IMR-90 (cell line): ENCODE measurements around the gene DIPK1A. TPM values are rescaled to one million over a fixed set of nuclear protein-coding genes. Genes with fewer than 3 reads are reported as not detected.

Experiments used
- ATAC-seq: fragments of 200-7000 bp; cut with Tn5 transposase; 2 replicates; pipeline ENCODE4 v1.9.1; 2020; ENCODE audit warnings: low read depth, mild to moderate bottlenecking, moderate library complexity
- BruUV-seq: library from RNA; stranded (reverse); fragments of 400-500 nt; replicated peaks from 2 replicates; lab custom pipeline; 2021; lab: Mats Ljungman, UMichigan
- CTCF ChIA-PET: fragments of 300-600 bp; formaldehyde crosslinking; extraction: SDS; loops from one replicate; lab custom pipeline; 2021; ENCODE audit warnings: antibody characterized with exemption; lab: Yijun Ruan, JAX
- POLR2A ChIA-PET: fragments of 300-600 bp; sonication (Branson Sonifier 250); formaldehyde crosslinking; loops from one replicate; lab custom pipeline; 2022; ENCODE audit warnings: antibody characterized with exemption; ENCODE audit not compliant: unreplicated experiment; lab: Charles Lee
- DNase-seq: peaks from one replicate; pipeline ENCODE4 v3.0.0; 2013
- H2AFZ ChIP-seq: replicated peaks from 2 replicates; pipeline ENCODE3; 2013; ENCODE audit warnings: low read length, mild to moderate bottlenecking; ENCODE audit not compliant: poor library complexity
- H2AK5ac ChIP-seq: 2 replicates; pipeline ENCODE4 v1.6.1; 2013; ENCODE audit warnings: low read depth, low read length, inconsistent platforms
- H2AK9ac ChIP-seq: replicated peaks from 2 replicates; pipeline ENCODE3; 2013; ENCODE audit warnings: mild to moderate bottlenecking, low read depth, low read length, moderate library complexity; ENCODE audit not compliant: poor library complexity
- H2BK120ac ChIP-seq: 2 replicates; pipeline ENCODE4 v1.6.1; 2013; ENCODE audit warnings: low read depth, low read length, inconsistent platforms
- H2BK15ac ChIP-seq: 3 replicates; pipeline ENCODE4 v1.6.1; 2013; ENCODE audit warnings: low read depth, low read length, inconsistent platforms
- H2BK20ac ChIP-seq: 2 replicates; pipeline ENCODE4 v1.6.1; 2013; ENCODE audit warnings: low read depth, mild to moderate bottlenecking, inconsistent platforms, low read length, moderate library complexity
- H2BK5ac ChIP-seq: 2 replicates; pipeline ENCODE4 v1.6.1; 2013; ENCODE audit warnings: mild to moderate bottlenecking, low read depth, low read length, inconsistent platforms; ENCODE audit not compliant: poor library complexity, severe bottlenecking
- H3K14ac ChIP-seq: replicated peaks from 2 replicates; pipeline ENCODE4 v1.6.1; 2013; ENCODE audit warnings: low read depth, low read length, inconsistent platforms
- H3K18ac ChIP-seq: 2 replicates; pipeline ENCODE4 v1.6.1; 2013; ENCODE audit warnings: low read depth, low read length, control low read depth
- H3K23ac ChIP-seq: 2 replicates; pipeline ENCODE4 v1.6.1; 2013; ENCODE audit warnings: low read depth, low read length, inconsistent platforms
- H3K27ac ChIP-seq: 2 replicates; pipeline ENCODE4 v1.5.1; 2013; ENCODE audit warnings: mild to moderate bottlenecking, control low read depth, low read length; ENCODE audit not compliant: insufficient read depth
- H3K27me3 ChIP-seq: 2 replicates; pipeline ENCODE4 v1.6.1; 2013; ENCODE audit warnings: low read length; ENCODE audit not compliant: control insufficient read depth, insufficient read depth
- H3K36me3 ChIP-seq: 2 replicates; pipeline ENCODE4 v1.6.1; 2013; ENCODE audit warnings: low read length, mixed read lengths; ENCODE audit not compliant: control insufficient read depth, insufficient read depth
- H3K4ac ChIP-seq: 2 replicates; pipeline ENCODE4 v1.6.1; 2013; ENCODE audit warnings: low read depth, low read length, inconsistent platforms
- H3K4me1 ChIP-seq: 2 replicates; pipeline ENCODE4 v1.6.1; 2013; ENCODE audit warnings: low read length, mixed read lengths; ENCODE audit not compliant: control insufficient read depth, insufficient read depth
- H3K4me2 ChIP-seq: 2 replicates; pipeline ENCODE4 v1.6.1; 2013; ENCODE audit warnings: low read depth, mild to moderate bottlenecking, control low read depth, low read length, moderate library complexity
- H3K4me3 ChIP-seq: 2 replicates; pipeline ENCODE4 v1.5.1; 2013; ENCODE audit warnings: low read depth, mild to moderate bottlenecking, control low read depth, low read length, moderate library complexity; ENCODE audit not compliant: insufficient read depth
- H3K56ac ChIP-seq: 2 replicates; pipeline ENCODE4 v1.6.1; 2013; ENCODE audit warnings: low read length, inconsistent platforms; ENCODE audit not compliant: insufficient read depth; ENCODE audit errors: extremely low read depth
- H3K79me1 ChIP-seq, 2 experiments: 2 replicates each; pipeline ENCODE4 v1.6.1; 2013; ENCODE audit warnings: low read length in 2 of 2, inconsistent platforms in 1 of 2, low read depth in 1 of 2
- H3K9ac ChIP-seq: 2 replicates; pipeline ENCODE4 v1.6.1; 2013; ENCODE audit warnings: low read depth, low read length, control low read depth
- H3K9me1 ChIP-seq: 2 replicates; pipeline ENCODE4 v1.6.1; 2013; ENCODE audit warnings: low read length, inconsistent platforms; ENCODE audit not compliant: insufficient read depth
- H3K9me3 ChIP-seq: 2 replicates; pipeline ENCODE4 v1.6.1; 2013; ENCODE audit warnings: low read length; ENCODE audit not compliant: control insufficient read depth, insufficient read depth
- H4K20me1 ChIP-seq: 2 replicates; pipeline ENCODE4 v1.6.1; 2013; ENCODE audit warnings: low read length, inconsistent platforms; ENCODE audit not compliant: insufficient read depth
- H4K5ac ChIP-seq: 2 replicates; pipeline ENCODE4 v1.6.1; 2013; ENCODE audit warnings: mild to moderate bottlenecking, low read depth, low read length, control low read depth
- H4K8ac ChIP-seq, 2 experiments: 2 replicates each; pipeline ENCODE4 v1.6.1; 2013; ENCODE audit warnings: low read depth in 2 of 2, low read length in 2 of 2, control low read depth in 1 of 2, inconsistent platforms in 1 of 2
- H4K91ac ChIP-seq: 2 replicates; pipeline ENCODE4 v1.6.1; 2013; ENCODE audit warnings: low read depth, low read length, inconsistent platforms; ENCODE audit not compliant: insufficient read depth
- MAFK ChIP-seq: IDR thresholded peaks from 2 replicates; pipeline ENCODE4 v1.6.1; 2012; ENCODE audit warnings: low read depth, low read length, improper control_type of control experiment
- MAZ ChIP-seq: IDR thresholded peaks from 2 replicates; pipeline ENCODE4 v1.6.1; 2012; ENCODE audit warnings: low read depth, mild to moderate bottlenecking, low read length, improper control_type of control experiment, moderate library complexity, borderline replicate concordance
- MXI1 ChIP-seq: IDR thresholded peaks from 2 replicates; pipeline ENCODE4 v1.6.1; 2012; ENCODE audit warnings: low read depth, mild to moderate bottlenecking, low read length, moderate library complexity, borderline replicate concordance
- WGBS, 2 experiments: methylation state at CpG; one replicate each; pipeline versions ENCODE4 v1.1.5 to v1.1.7; 2013; ENCODE audit warnings: missing lambda C conversion rate in 2 of 2; ENCODE audit not compliant: insufficient read length in 1 of 2; ENCODE audit errors: extremely low coverage in 2 of 2; 5-methylcytosine and 5-hydroxymethylcytosine counted together
- dilution Hi-C: fragments of 300-500 bp; cut with HindIII; formaldehyde crosslinking; loops from one replicate; pipeline ENCODE4 v1.14.3; 2018; ENCODE audit warnings: low sequenced_read_pairs; ENCODE audit not compliant: unreplicated experiment
- in situ Hi-C: fragments of 300-500 bp; cut with MboI; formaldehyde crosslinking; loops from 3 replicates; pipeline ENCODE4 v1.14.3; 2019; ENCODE audit warnings: low sequenced_read_pairs, inconsistent platforms, mixed read lengths
- intact Hi-C: fragments of 100-400 bp; cut with micrococcal nuclease; formaldehyde crosslinking; loops from 2 replicates; pipeline ENCODE4 v1.10.0; 2022
- polyA plus RNA-seq, 3 experiments: library from polyadenylated mRNA; depleted of rRNA; stranded (reverse); fragments of >200 nt; gene quantifications; 2 replicates each; pipeline ENCODE4 v1.2.3, GENCODE V29; 2012; ENCODE audit warnings: low replicate concordance in 1 of 3
- total RNA-seq: library from RNA; depleted of rRNA; stranded (reverse); fragments of >200 nt; gene quantifications from 2 replicates; pipeline ENCODE4 v1.2.3, GENCODE V29; 2012
- TF ChIP-seq, protein P1 (sequence below): conservative IDR thresholded peaks from 2 replicates; pipeline ENCODE4 v1.5.1; 2012; ENCODE audit warnings: mild to moderate bottlenecking, low read depth, low read length, improper control_type of control experiment

The DIPK1A gene
- total and polyA plus RNA-seq, 2 of the 4 experiments (the other 2 are of a cell fraction) = 4.7 to 5.7 TPM

DNA sequence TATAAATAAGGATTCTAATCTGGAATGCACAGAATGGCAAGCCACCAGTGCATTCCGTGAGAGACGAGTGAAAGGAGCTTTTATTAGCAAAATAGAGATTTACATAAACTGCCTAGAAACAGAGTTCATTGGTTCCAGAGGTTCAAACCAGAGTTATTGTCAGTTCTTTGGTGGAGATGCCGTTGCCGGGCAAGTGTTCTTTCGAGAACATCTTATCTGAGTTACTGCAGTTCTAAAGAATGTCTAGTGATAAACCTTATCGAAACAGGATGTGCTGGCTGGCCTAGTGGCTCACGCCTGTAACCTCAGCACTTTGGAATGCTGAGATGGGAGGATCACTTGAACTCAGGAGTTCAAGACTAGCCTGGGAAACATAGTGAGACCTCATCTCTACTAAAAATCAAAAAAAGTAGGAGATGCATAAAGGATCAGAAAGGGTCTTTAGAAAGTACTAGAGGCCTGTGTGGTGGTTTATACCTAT is 156.5 kb downstream of the DIPK1A start (continued):
- TF ChIP-seq, protein P1, sequence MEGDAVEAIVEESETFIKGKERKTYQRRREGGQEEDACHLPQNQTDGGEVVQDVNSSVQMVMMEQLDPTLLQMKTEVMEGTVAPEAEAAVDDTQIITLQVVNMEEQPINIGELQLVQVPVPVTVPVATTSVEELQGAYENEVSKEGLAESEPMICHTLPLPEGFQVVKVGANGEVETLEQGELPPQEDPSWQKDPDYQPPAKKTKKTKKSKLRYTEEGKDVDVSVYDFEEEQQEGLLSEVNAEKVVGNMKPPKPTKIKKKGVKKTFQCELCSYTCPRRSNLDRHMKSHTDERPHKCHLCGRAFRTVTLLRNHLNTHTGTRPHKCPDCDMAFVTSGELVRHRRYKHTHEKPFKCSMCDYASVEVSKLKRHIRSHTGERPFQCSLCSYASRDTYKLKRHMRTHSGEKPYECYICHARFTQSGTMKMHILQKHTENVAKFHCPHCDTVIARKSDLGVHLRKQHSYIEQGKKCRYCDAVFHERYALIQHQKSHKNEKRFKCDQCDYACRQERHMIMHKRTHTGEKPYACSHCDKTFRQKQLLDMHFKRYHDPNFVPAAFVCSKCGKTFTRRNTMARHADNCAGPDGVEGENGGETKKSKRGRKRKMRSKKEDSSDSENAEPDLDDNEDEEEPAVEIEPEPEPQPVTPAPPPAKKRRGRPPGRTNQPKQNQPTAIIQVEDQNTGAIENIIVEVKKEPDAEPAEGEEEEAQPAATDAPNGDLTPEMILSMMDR = no peak

- Histone ChIP-seq H3K4me1 (peaks cover 6% of the 10 kb centered on the region), H2BK15ac (peak overlapping the region; percentile 97; the same call in 2 of the 3 replicates), H2AK5ac (peak overlapping the region; percentile 74), H2BK20ac (peak overlapping the region; percentile 70), H2AK9ac (no peak overlapping the region), H3K14ac (no peak overlapping the region), H3K23ac (no peak overlapping the region), H3K18ac (peak overlapping the region; percentile 11; the same call in 1 of the 2 replicates), H3K9me3 (no peaks in the 10 kb centered on the region), H3K27ac (peak overlapping the region; percentile 37; the same call in 1 of the 2 replicates), H4K5ac (peak overlapping the region; percentile 4; the same call in 1 of the 2 replicates), H2AFZ (no peak overlapping the region), H4K8ac (peak overlapping the region in 1 of 2 experiments; percentile 66; a peak in 1 of 4 replicates), H3K36me3 (no peaks in the 10 kb centered on the region), H3K79me1 (0 out of 4 replicates have a peak, but pooled peaks cover 0 to 6% of the 10 kb centered on the region in 2 experiments), H3K4me3 (no peak overlapping the region), H2BK120ac (peak overlapping the region; percentile 98; the same call in 1 of the 2 replicates), H3K9me1 (peaks cover 5% of the 10 kb centered on the region; the same call in 1 of the 2 replicates), H3K9ac (no peak overlapping the region), H4K20me1 (no peaks in the 10 kb centered on the region), H3K27me3 (no peaks in the 10 kb centered on the region), H2BK5ac (peak overlapping the region; percentile 57), H3K4ac (peak overlapping the region; percentile 99), H4K91ac (no peak overlapping the region; the same call in 1 of the 2 replicates), H3K4me2 (no peak overlapping the region), H3K56ac (no peak overlapping the region)
- in situ Hi-C loops (no loop called here), dilution Hi-C loops (no loop called here), intact Hi-C loops (no loop called here)
- POLR2A ChIA-PET = no interaction called here
- 100% methylated on average over 1 of the region's 7 CpGs; no CpG with 5 or more reads in 1 of the 2 experiments for WGBS, 2 experiments
- TF ChIP-seq MAZ (no peak), MAFK (0 out of 2 replicates have a peak, but pooled peaks have one; percentile 31), MXI1 (no peak)
- BruUV-seq = no TSS peak
- DNase-seq (no peak), ATAC-seq (no peak)
- CTCF ChIA-PET = no interaction called here
These were observed 157.9 kb downstream of the DIPK1A start for GRCh38 chr1:92803140-92803887.
